Lower leg skin (tissue), 4 donors: ENCODE results near the gene PPP4R1. TPM values are rescaled to one million over a fixed set of nuclear protein-coding genes. Genes with fewer than 3 reads are reported as not detected.

Source experiments
- DNase-seq, 2 donors: peaks; one replicate each; pipeline ENCODE4 v3.0.0-alpha.2; 2019; ENCODE audit warnings: low spot score in 2 of 2
- H3K4me3 ChIP-seq: fragments of 200-600 bp; sonication (generic); 2 replicates; pipeline ENCODE4 v1.5.1; 2017; ENCODE audit warnings: mild to moderate bottlenecking, low read depth; ENCODE audit not compliant: poor library complexity, severe bottlenecking
- POLR2A ChIP-seq, 2 donors: fragments of 450-650 bp; IDR thresholded peaks; one replicate each; pipeline ENCODE4 v1.6.1; 2016 to 2017; ENCODE audit warnings: antibody characterized with exemption in 2 of 2, mild to moderate bottlenecking in 1 of 2, moderate library complexity in 1 of 2
- WGBS, 2 donors: methylation state at CpG; one replicate each; pipeline ENCODE4 v1.1.5; 2018; 5-methylcytosine and 5-hydroxymethylcytosine counted together
- intact Hi-C: fragments of 100-400 bp; cut with DNase I; formaldehyde crosslinking; loops from one replicate; pipeline ENCODE4 v1.15.0; 2023; ENCODE audit warnings: low total_unique reads
- total RNA-seq, 4 donors: library from RNA; depleted of rRNA; stranded (reverse); fragments of >200 nt; gene quantifications; one replicate each; pipeline ENCODE4 v1.1.0, GENCODE V29; 2016
- TF ChIP-seq, protein P1 (sequence below), 3 donors: fragments of 450-650 bp; IDR thresholded peaks; one replicate each; pipeline ENCODE4 v1.5.1; 2016; ENCODE audit warnings: antibody characterized with exemption in 3 of 3, mild to moderate bottlenecking in 3 of 3, moderate library complexity in 2 of 3

PPP4R1 gene
- total RNA-seq, 4 donors from 2014 or later, result 50.0 to 129 (median 68.0) TPM

DNA sequence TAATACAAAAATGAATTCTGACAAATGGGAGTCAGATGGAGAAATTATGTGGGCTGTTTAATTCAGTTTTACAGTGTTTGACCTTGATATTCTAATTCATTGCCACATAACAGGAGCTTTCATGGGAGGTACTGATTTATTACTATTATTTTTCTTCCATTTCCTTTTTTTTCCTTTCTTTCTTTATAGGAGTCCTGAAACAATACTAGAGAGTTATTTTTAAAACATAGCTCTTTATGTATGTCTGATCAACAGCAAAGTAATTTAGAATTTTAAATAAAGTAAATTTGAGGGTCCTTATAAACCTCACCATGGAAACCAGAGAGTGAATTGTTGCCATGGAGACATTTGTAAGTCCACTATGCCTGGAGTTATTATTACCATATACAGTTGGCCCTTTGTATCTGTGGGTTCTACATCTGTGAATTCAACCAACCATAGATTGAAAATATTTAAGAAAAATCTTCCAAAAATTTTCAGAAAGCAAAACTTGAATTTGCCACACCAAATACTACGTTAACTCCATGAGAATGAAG lies 40.9 kb upstream of the PPP4R1 start:
- DNase-seq, result no peak
- intact Hi-C loops, result no loop called here
- TF ChIP-seq POLR2A (IDR thresholded peaks at IDR 0.05), result no peak
- TF ChIP-seq, protein P1, sequence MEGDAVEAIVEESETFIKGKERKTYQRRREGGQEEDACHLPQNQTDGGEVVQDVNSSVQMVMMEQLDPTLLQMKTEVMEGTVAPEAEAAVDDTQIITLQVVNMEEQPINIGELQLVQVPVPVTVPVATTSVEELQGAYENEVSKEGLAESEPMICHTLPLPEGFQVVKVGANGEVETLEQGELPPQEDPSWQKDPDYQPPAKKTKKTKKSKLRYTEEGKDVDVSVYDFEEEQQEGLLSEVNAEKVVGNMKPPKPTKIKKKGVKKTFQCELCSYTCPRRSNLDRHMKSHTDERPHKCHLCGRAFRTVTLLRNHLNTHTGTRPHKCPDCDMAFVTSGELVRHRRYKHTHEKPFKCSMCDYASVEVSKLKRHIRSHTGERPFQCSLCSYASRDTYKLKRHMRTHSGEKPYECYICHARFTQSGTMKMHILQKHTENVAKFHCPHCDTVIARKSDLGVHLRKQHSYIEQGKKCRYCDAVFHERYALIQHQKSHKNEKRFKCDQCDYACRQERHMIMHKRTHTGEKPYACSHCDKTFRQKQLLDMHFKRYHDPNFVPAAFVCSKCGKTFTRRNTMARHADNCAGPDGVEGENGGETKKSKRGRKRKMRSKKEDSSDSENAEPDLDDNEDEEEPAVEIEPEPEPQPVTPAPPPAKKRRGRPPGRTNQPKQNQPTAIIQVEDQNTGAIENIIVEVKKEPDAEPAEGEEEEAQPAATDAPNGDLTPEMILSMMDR (IDR thresholded peaks at IDR 0.05), result no peak
- no peak overlapping the region for H3K4me3 ChIP-seq
- 83 to 89% methylated on average over 1 of the region's 1 CpG for WGBS, 2 donors

DNA sequence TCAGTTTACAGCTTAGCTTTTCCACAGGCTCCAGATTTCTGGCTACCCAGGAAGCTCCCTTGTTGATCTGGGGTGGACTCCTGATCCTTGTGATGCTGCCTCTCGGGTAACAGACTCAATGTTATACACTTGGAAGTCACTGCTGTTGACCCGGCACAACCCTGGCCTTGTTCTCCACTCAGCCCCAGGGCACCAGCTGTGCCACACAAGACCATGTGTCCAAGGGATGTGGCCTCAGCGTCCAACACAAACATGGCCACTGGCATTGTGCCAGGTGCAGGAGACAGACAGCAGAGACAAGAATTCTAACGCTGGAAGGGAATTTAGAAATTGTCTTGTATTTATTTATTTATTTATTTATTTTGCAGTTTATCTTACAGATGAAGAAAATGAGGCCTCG lies 39.0 kb upstream of the PPP4R1 start:
- 48 to 55% methylated on average over 5 of the region's 5 CpGs for WGBS, 2 donors
- TF ChIP-seq, protein P1 (IDR thresholded peaks at IDR 0.05), result no peak
- TF ChIP-seq POLR2A (IDR thresholded peaks at IDR 0.05), result no peak
- intact Hi-C loops, result no loop called here
- DNase-seq, result peak; percentile 58 to 91
- no peak overlapping the region for H3K4me3 ChIP-seq

DNA sequence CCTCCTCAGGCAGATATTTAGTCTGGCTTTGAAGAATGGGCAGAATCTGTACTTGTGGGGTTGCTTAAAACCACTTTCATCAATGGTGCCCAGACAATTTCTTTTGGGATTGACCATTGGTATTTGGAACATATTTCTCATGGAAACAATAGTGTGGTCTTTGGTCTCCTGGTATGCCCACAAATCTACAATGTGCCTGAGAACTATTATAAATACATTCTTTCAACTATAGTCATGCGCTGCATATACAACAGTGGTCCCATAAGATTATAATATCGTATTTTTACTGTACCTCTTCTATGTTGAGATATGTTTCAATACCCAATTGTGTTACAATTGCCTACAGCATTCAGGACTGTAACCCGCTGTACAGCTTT lies 34.8 kb upstream of the PPP4R1 start:
- no peak overlapping the region for H3K4me3 ChIP-seq
- TF ChIP-seq POLR2A (IDR thresholded peaks at IDR 0.05), result no peak
- intact Hi-C loops, result no loop called here
- no peak for DNase-seq
- WGBS, 2 donors, result 93 to 97% methylated on average over 3 of the region's 3 CpGs

DNA sequence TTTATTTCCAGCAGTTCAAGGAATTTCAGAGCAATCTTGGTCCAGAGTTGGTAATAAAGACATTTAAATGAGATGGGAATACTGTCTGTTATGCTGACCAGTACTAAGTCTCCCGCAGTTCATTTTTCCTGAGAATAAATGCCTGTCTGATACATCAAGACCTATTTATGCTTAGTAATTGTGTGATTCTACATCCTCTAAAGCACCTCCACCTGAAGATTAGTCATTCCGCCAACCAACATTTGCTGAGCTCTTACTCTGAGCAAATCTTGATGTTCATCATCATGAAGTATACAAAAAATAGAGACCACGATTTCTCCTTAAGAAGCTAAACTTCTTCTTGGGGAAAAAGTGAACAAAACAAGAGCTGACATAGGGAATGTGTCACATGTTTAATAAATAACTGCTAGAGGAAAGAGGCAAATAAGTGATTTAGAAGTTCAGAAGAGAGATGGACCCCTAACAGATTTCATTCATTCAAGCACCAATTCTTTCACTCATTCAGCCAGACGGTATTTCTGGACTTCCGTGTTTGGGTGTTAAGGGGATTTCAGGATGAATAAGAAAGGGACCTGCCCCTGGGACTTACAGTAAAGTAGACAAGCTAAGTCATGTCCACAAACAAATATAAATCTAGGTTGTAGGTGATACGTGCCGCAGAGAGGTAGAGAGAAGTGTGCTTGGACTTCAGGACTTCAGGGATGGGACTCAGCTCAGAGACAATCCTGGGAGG lies 34.2 kb upstream of the PPP4R1 start:
- no peak overlapping the region for H3K4me3 ChIP-seq
- TF ChIP-seq, protein P1 (IDR thresholded peaks at IDR 0.05), result no peak
- no peak for TF ChIP-seq POLR2A (IDR thresholded peaks at IDR 0.05)
- DNase-seq, result no peak
- intact Hi-C loops, result no loop called here
- 55 to 62% methylated on average over 7 of the region's 7 CpGs for WGBS, 2 donors

DNA sequence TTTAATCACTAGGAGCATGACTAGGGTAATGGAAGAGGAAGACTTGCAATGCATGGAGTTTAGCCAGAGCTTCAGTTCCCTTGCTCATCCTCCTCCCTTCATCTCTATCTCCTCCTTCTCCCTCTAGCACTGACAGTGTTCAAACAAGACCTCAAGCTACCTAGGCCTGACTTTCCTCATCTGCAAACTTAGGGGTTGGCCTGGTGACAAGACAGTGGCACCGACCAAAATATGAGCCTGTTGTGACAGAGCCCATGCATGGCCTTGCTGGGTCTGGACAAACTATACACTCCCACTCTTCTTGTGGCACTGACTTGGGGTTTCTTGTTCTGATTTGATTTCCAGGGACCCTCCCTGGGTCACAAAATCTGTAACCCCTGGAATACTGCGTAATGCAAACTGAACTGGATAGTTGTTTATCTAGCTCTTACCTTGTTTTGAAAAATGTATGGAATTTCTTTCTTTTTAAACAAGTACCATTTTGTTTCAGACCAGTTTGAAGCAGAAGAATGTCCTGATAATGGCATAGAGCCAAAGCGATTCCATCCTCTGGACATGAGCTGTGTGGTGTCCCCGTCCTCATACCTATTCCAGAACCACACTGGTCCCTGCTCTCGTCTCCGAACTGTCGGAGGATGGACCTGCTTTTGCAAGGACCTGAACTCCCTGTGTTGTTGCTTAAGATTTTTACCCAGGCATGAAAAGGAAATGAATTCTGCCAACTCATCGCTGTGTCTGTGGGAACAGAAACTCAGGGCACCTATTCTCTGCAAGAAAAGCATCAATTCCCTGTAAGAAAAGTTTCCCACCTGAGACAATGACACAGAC lies 33.4 kb upstream of the PPP4R1 start:
- DNase-seq, result no peak
- no peak overlapping the region for H3K4me3 ChIP-seq
- no peak for TF ChIP-seq POLR2A (IDR thresholded peaks at IDR 0.05)
- TF ChIP-seq, protein P1 (IDR thresholded peaks at IDR 0.05), result no peak
- WGBS, 2 donors, result 70 to 77% methylated on average over 8 of the region's 8 CpGs
- intact Hi-C loops, result no loop called here

DNA sequence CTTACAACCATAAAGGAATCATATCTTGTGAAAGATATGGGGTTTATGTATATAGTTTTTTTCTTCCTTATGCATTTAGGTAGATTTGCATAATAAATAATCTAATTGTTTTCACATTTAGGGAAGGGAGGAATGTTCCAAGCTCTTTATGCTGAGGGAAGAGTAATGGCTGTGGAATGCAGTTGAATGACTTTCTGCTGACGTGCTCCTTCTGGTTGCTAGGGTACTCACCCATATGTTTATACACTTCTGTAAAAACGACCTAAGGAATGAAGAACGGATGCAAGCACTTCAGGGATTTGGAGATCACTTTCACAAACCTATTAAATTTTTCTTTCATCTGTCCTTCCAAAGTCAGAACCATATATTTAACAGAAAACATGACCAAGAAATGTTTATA lies 29.2 kb upstream of the PPP4R1 start:
- TF ChIP-seq, protein P1 (IDR thresholded peaks at IDR 0.05), result no peak
- TF ChIP-seq POLR2A (IDR thresholded peaks at IDR 0.05), result no peak
- 4 to 10% methylated on average over 3 of the region's 3 CpGs for WGBS, 2 donors
- intact Hi-C loops, result no loop called here
- peak in 1 of 2 donors; percentile 46 for DNase-seq
- no peak overlapping the region for H3K4me3 ChIP-seq
